ENCODE results near the gene ANKS3.

- TF ChIP-seq CTCF (IDR thresholded peaks at IDR 0.05) (no peak), EP300 (IDR thresholded peaks at IDR 0.05) (no peak), POLR2AphosphoS5 (IDR thresholded peaks at IDR 0.05) (no peak)
Measured at GRCh38 chr16:4685776-4686496, 48.1 kb downstream of the ANKS3 start.
